A549 (cell line): ENCODE measurements around the gene MYLK3. TPM values are rescaled to one million over a fixed set of nuclear protein-coding genes. Genes with fewer than 3 reads are reported as not detected.

Experiments used
- ATAC-seq, 2 experiments: fragments of 200-7000 bp in 1 of 2; fragments of >200 bp in 1 of 2; cut with Nextera tagmentation in 1 of 2; cut with Tn5 transposase in 1 of 2; 3 replicates each; pipeline versions ENCODE4 v1.8.0 to v1.9.1; 2018 to 2020; ENCODE audit warnings: mild to moderate bottlenecking in 1 of 2, moderate library complexity in 1 of 2
- CTCF ChIA-PET: fragments of 300-600 bp; sonication (Branson Sonifier 250); formaldehyde crosslinking; extraction: SDS; loops from one replicate; lab custom pipeline; 2021; ENCODE audit warnings: antibody characterized with exemption, inconsistent platforms; lab: Yijun Ruan, JAX
- POLR2A ChIA-PET: fragments of 350-600 bp; formaldehyde crosslinking; extraction: SDS; loops from one replicate; lab custom pipeline; 2021; ENCODE audit warnings: antibody characterized with exemption, inconsistent platforms; lab: Yijun Ruan, JAX
- DNase-seq, 2 experiments: peaks; one replicate each; pipeline versions ENCODE4 v3.0.0 to v3.0.0-alpha.2; 2011 to 2016; ENCODE audit warnings: low read depth in 1 of 2, low spot score in 1 of 2
- FAIRE-seq: peaks from 2 replicates; lab custom pipeline; 2011; peaks lifted over from hg19 to GRCh38; lab: Jason Lieb, UNC
- H3K27ac ChIP-seq, 2 experiments: fragments of >200 bp; sonication (Bioruptor Twin); formaldehyde crosslinking; 3 replicates each; pipeline ENCODE4 v1.5.1; 2016 to 2017
- H3K4me1 ChIP-seq: fragments of >200 bp; sonication (Bioruptor Twin); formaldehyde crosslinking; 3 replicates; pipeline ENCODE4 v1.6.1; 2016
- H3K4me2 ChIP-seq: fragments of >200 bp; sonication (Bioruptor Twin); formaldehyde crosslinking; 3 replicates; pipeline ENCODE4 v1.6.1; 2016
- H3K4me3 ChIP-seq: fragments of >200 bp; sonication (Bioruptor Twin); formaldehyde crosslinking; 3 replicates; pipeline ENCODE4 v1.5.1; 2016
- H3K9me3 ChIP-seq: fragments of >200 bp; sonication (Bioruptor Twin); formaldehyde crosslinking; 3 replicates; pipeline ENCODE4 v1.6.1; 2016
- ATOH8 ChIP-seq: fragments of 250-450 bp; sonication (Bioruptor Pico); IDR thresholded peaks from 2 replicates; pipeline ENCODE4 v1.5.0; 2020; ENCODE audit warnings: low read depth, mild to moderate bottlenecking, moderate library complexity
- BHLHE40 ChIP-seq: IDR thresholded peaks from 2 replicates; pipeline ENCODE4 v1.6.1; 2012; ENCODE audit warnings: low read depth, low read length, inconsistent platforms
- CBX2 ChIP-seq: fragments of 200-600 bp; sonication (generic); IDR thresholded peaks from 2 replicates; pipeline ENCODE4 v1.6.1; 2016; ENCODE audit warnings: low read depth, mild to moderate bottlenecking, borderline replicate concordance
- CEBPB ChIP-seq, 2 experiments: fragments of >200 bp in 1 of 2; sonication (Bioruptor Twin) in 1 of 2; formaldehyde crosslinking in 1 of 2; IDR thresholded peaks; 2 replicates each; pipeline ENCODE4 v1.6.1; 2012 to 2016
- CHD2 ChIP-seq: fragments of 150-350 bp; IDR thresholded peaks from 2 replicates; pipeline ENCODE4 v1.6.1; 2014; ENCODE audit warnings: low read length; ENCODE audit not compliant: partially characterized antibody
- CHD4 ChIP-seq: fragments of 200-600 bp; sonication (generic); IDR thresholded peaks from 2 replicates; pipeline ENCODE4 v1.6.1; 2016; ENCODE audit warnings: antibody characterized with exemption, mild to moderate bottlenecking, borderline replicate concordance
- EHMT2 ChIP-seq: fragments of 200-600 bp; sonication (generic); IDR thresholded peaks from 2 replicates; pipeline ENCODE4 v1.6.1; 2016; ENCODE audit warnings: antibody characterized with exemption, low read depth, mild to moderate bottlenecking, moderate library complexity
- ESRRA ChIP-seq: fragments of 150-350 bp; IDR thresholded peaks from 2 replicates; pipeline ENCODE4 v1.6.1; 2014; ENCODE audit warnings: mild to moderate bottlenecking, low read length, borderline replicate concordance
- GATA3 ChIP-seq: IDR thresholded peaks from 2 replicates; pipeline ENCODE4 v1.6.1; 2012; ENCODE audit warnings: borderline replicate concordance
- HDAC2 ChIP-seq: fragments of 200-600 bp; sonication (generic); IDR thresholded peaks from 2 replicates; pipeline ENCODE4 v1.6.1; 2016
- HES2 ChIP-seq: fragments of >200 bp; sonication (Bioruptor Twin); formaldehyde crosslinking; IDR thresholded peaks from 2 replicates; pipeline ENCODE4 v1.6.1; 2016
- HOXA7 ChIP-seq: fragments of 250-450 bp; sonication (Bioruptor Pico); IDR thresholded peaks from 2 replicates; pipeline ENCODE4 v1.5.0; 2020; ENCODE audit warnings: mild to moderate bottlenecking, moderate library complexity
- JUNB ChIP-seq: fragments of >200 bp; sonication (Bioruptor Twin); formaldehyde crosslinking; IDR thresholded peaks from 2 replicates; pipeline ENCODE4 v1.6.1; 2016
- MAFK ChIP-seq: fragments of 450-650 bp; IDR thresholded peaks from 2 replicates; pipeline ENCODE4 v1.6.1; 2014; ENCODE audit not compliant: partially characterized antibody
- MAX ChIP-seq: IDR thresholded peaks from 2 replicates; pipeline ENCODE4 v1.6.1; 2012
- NFE2L2 ChIP-seq: fragments of 150-350 bp; conservative IDR thresholded peaks from 2 replicates; pipeline ENCODE4 v1.6.1; 2014; ENCODE audit warnings: low read length
- NPAS2 ChIP-seq: fragments of 250-450 bp; sonication (Bioruptor Pico); IDR thresholded peaks from 2 replicates; pipeline ENCODE4 v1.8.0; 2022; ENCODE audit warnings: mild to moderate bottlenecking, moderate library complexity, borderline replicate concordance
- RCOR1 ChIP-seq: fragments of 150-350 bp; IDR thresholded peaks from 2 replicates; pipeline ENCODE4 v1.6.1; 2014; ENCODE audit warnings: antibody characterized with exemption, low read length, low read depth
- REST ChIP-seq: fragments of 200-600 bp; sonication (generic); IDR thresholded peaks from 2 replicates; pipeline ENCODE4 v1.6.1; 2016; ENCODE audit warnings: antibody characterized with exemption, mild to moderate bottlenecking, moderate library complexity
- RFX5 ChIP-seq: fragments of 450-650 bp; IDR thresholded peaks from 2 replicates; pipeline ENCODE4 v1.7.1; 2014; ENCODE audit warnings: antibody characterized with exemption, mild to moderate bottlenecking, moderate library complexity
- RNF2 ChIP-seq: fragments of 200-600 bp; sonication (generic); IDR thresholded peaks from 2 replicates; pipeline ENCODE4 v1.6.1; 2016; ENCODE audit warnings: low read depth, mild to moderate bottlenecking, antibody characterized with exemption, moderate library complexity, borderline replicate concordance
- SMC3 ChIP-seq: fragments of >200 bp; sonication (Bioruptor Twin); formaldehyde crosslinking; IDR thresholded peaks from 3 replicates; pipeline ENCODE4 v1.6.1; 2018; ENCODE audit warnings: inconsistent platforms
- SREBF2 ChIP-seq: fragments of 450-650 bp; IDR thresholded peaks from 2 replicates; pipeline ENCODE4 v1.6.1; 2014; ENCODE audit warnings: mild to moderate bottlenecking, moderate library complexity
- USF2 ChIP-seq: fragments of 450-650 bp; IDR thresholded peaks from 2 replicates; pipeline ENCODE4 v1.6.1; 2014; ENCODE audit warnings: antibody characterized with exemption
- ZC3H11A ChIP-seq: fragments of 450-650 bp; IDR thresholded peaks from 2 replicates; pipeline ENCODE4 v1.6.1; 2014; ENCODE audit warnings: antibody characterized with exemption, mild to moderate bottlenecking
- WGBS: methylation state at CpG from one replicate; pipeline ENCODE4 v1.1.6; 2017; ENCODE audit errors: missing lambda C conversion rate; 5-methylcytosine and 5-hydroxymethylcytosine counted together
- polyA plus RNA-seq, 4 experiments: library from polyadenylated mRNA; depleted of rRNA in 3 of 4; stranded (reverse); fragments of >200 nt; fragmentation: RNase III in 1 of 4; extraction: RNeasy Plus Mini Kit Qiagen cat#74134 plus additional on column Dnase treatment in 1 of 4; gene quantifications; 2 replicates in 3 of 4; 3 replicates in 1 of 4; pipeline ENCODE4 v1.2.3, GENCODE V29; 2011 to 2017

MYLK3 gene
- polyA plus RNA-seq, 2 of the 4 experiments (the other 2 are of a cell fraction) = 0.05 to 0.16 TPM

- Histone ChIP-seq H3K27ac (no peak overlapping the region), H3K4me2 (no peak overlapping the region), H3K4me1 (no peaks in the 10 kb centered on the region), H3K9me3 (no peaks in the 10 kb centered on the region), H3K4me3 (no peak overlapping the region)
- ATAC-seq = no peak
- DNase-seq = no peak
- WGBS = 89% methylated on average over 2 of the region's 2 CpGs
- CTCF ChIA-PET = no interaction called here
- POLR2A ChIA-PET = no interaction called here
- no peak for FAIRE-seq
- TF ChIP-seq CBX2 (no peak), RNF2 (no peak), HES2 (no peak), JUNB (no peak), ESRRA (no peak), MAFK (no peak), BHLHE40 (no peak), CHD4 (no peak), MAX (no peak), USF2 (no peak), HOXA7 (CRISPR knock-in tag) (no peak), ZC3H11A (no peak), GATA3 (no peak), RFX5 (no peak), ATOH8 (no peak), REST (no peak)
- TF ChIP-seq, all 56 proteins: peak for 0
These were observed 34.2 kb upstream of the MYLK3 start for GRCh38 chr16:46782320-46782719.

GRCh38 chr16:46777804-46778203, 29.7 kb upstream of the MYLK3 start:
- Histone ChIP-seq H3K4me3 (no peak overlapping the region), H3K4me2 (no peak overlapping the region), H3K27ac (no peak overlapping the region)
- 66% methylated on average over 10 of the region's 12 CpGs for WGBS
- ATAC-seq = no peak
- TF ChIP-seq HOXA7 (CRISPR knock-in tag) = no peak
- TF ChIP-seq, all 56 proteins: peak for 0
- ChIA-PET POLR2A (no interaction called here), CTCF (no interaction called here)
- no peak for FAIRE-seq
- Histone ChIP-seq H3K4me1 (no peaks in the 10 kb centered on the region), H3K9me3 (no peaks in the 10 kb centered on the region)
- DNase-seq = no peak

GRCh38 chr16:46775214-46775613, 27.1 kb upstream of the MYLK3 start:
- CTCF ChIA-PET = interaction anchor here (0.7 to 0.8 kb wide), 2 partner anchors 31 to 102 kb away, joined by 3 read pairs; no protein-coding TSS in a partner anchor
- Histone ChIP-seq H3K9me3 (no peaks in the 10 kb centered on the region), H3K4me2 (no peak overlapping the region), H3K4me1 (no peaks in the 10 kb centered on the region), H3K27ac (no peak overlapping the region), H3K4me3 (no peak overlapping the region)
- FAIRE-seq (no peak), ATAC-seq (no peak), DNase-seq (no peak)
- POLR2A ChIA-PET = interaction anchor here (2.1 kb wide), 1 partner anchor 14 kb away, joined by 5 read pairs; no protein-coding TSS in a partner anchor
- 72% methylated on average over 4 of the region's 4 CpGs for WGBS
- no peak for TF ChIP-seq RCOR1
- no peak for TF ChIP-seq CEBPB (IDR thresholded peaks at IDR 0.05)
- no peak for TF ChIP-seq EHMT2
- no peak for TF ChIP-seq REST
- no peak for TF ChIP-seq MAFK
- TF ChIP-seq NPAS2 (CRISPR knock-in tag) = no peak
- TF ChIP-seq ESRRA = no peak
- TF ChIP-seq ATOH8 = no peak
- no peak for TF ChIP-seq GATA3
- TF ChIP-seq HDAC2 = no peak
- no peak for TF ChIP-seq SMC3
- no peak for TF ChIP-seq SREBF2
- TF ChIP-seq CHD2 = no peak
- TF ChIP-seq NFE2L2 = no peak
